K562 (cell line): Measurements from ENCODE around the gene HECW1. TPM values are rescaled to one million over a fixed set of nuclear protein-coding genes. Genes with fewer than 3 reads are reported as not detected.

Experiments used
- ATAC-seq: fragments of 200-7000 bp; cut with Tn5 transposase; 3 replicates; pipeline ENCODE4 v1.9.1; 2020; ENCODE audit warnings: moderate library complexity
- BruUV-seq: library from RNA; stranded (reverse); fragments of 400-500 nt; replicated peaks from 2 replicates; lab custom pipeline; 2021; lab: Mats Ljungman, UMichigan
- CTCF ChIA-PET: fragments of 300-600 bp; formaldehyde crosslinking; extraction: SDS; loops from one replicate; lab custom pipeline; 2021; ENCODE audit warnings: low intra/inter-chr PET ratio; lab: Yijun Ruan, JAX
- POLR2A ChIA-PET: fragments of 300-600, 350-650 bp; sonication (Branson Sonifier 250); formaldehyde crosslinking; extraction: SDS; loops from one replicate; lab custom pipeline; 2021; ENCODE audit warnings: antibody characterized with exemption, inconsistent platforms; lab: Yijun Ruan, JAX
- DNase-seq, 4 experiments: peaks; one replicate each; pipeline versions ENCODE4 v3.0.0 to v3.0.0-alpha.2; 2011 to 2018; ENCODE audit warnings: low spot score in 3 of 4, mixed read lengths in 3 of 4; ENCODE audit errors: extremely low read depth in 1 of 4
- FAIRE-seq: peaks from 2 replicates; lab custom pipeline; 2011; peaks lifted over from hg19 to GRCh38; lab: Jason Lieb, UNC
- H2AFZ ChIP-seq: 2 replicates; pipeline ENCODE4 v1.6.0; 2011; ENCODE audit warnings: low read depth, low read length, control low read depth, inconsistent platforms
- H3K27ac ChIP-seq: fragments of 200-600 bp; 3 replicates; pipeline ENCODE4 v1.8.0; 2011; ENCODE audit warnings: low read depth, mild to moderate bottlenecking, control low read depth, inconsistent platforms, low read length, moderate library complexity, mixed read lengths; ENCODE audit errors: extremely low read depth
- H3K27me3 ChIP-seq, 2 experiments: fragments of 300-600 bp in 1 of 2; 2 replicates in 1 of 2; 3 replicates in 1 of 2; pipeline versions ENCODE4 v1.6.0 to v1.8.0; 2011; ENCODE audit warnings: inconsistent platforms in 2 of 2, low read length in 2 of 2, mild to moderate bottlenecking in 1 of 2, mixed read lengths in 1 of 2, moderate library complexity in 1 of 2; ENCODE audit not compliant: control insufficient read depth in 2 of 2, insufficient read depth in 2 of 2
- H3K36me3 ChIP-seq: fragments of 300-600 bp; 3 replicates; pipeline ENCODE4 v1.8.0; 2011; ENCODE audit warnings: mild to moderate bottlenecking, low read length, inconsistent platforms; ENCODE audit not compliant: control insufficient read depth, insufficient read depth
- H3K4me1 ChIP-seq, 2 experiments: fragments of 200-600 bp in 1 of 2; replicated peaks in 1 of 2; 2 replicates in 1 of 2; 3 replicates in 1 of 2; pipeline versions ENCODE4 v1.5.1 to v1.8.0; 2011; ENCODE audit warnings: inconsistent platforms in 2 of 2, low read length in 2 of 2, mild to moderate bottlenecking in 1 of 2, mixed read lengths in 1 of 2, moderate library complexity in 1 of 2; ENCODE audit not compliant: control insufficient read depth in 2 of 2, insufficient read depth in 2 of 2
- H3K4me2 ChIP-seq: 2 replicates; pipeline ENCODE4 v1.6.1; 2011; ENCODE audit warnings: low read length, control low read depth, inconsistent platforms, mixed read lengths; ENCODE audit not compliant: insufficient read depth
- H3K4me3 ChIP-seq: fragments of 200-600 bp; sonication (generic), shearing (Covaris generic); 2 replicates; pipeline ENCODE4 v1.5.1; 2016; ENCODE audit warnings: control low read depth, inconsistent platforms
- H3K79me2 ChIP-seq: fragments of 200-600 bp; 3 replicates; pipeline ENCODE4 v1.8.0; 2011; ENCODE audit warnings: low read length, inconsistent platforms; ENCODE audit not compliant: control insufficient read depth, insufficient read depth
- H3K9ac ChIP-seq, 2 experiments: 2 replicates each; pipeline versions ENCODE4 v1.6.0 to v1.6.1; 2011; ENCODE audit warnings: low read depth in 2 of 2, low read length in 2 of 2, control low read depth in 1 of 2, inconsistent platforms in 1 of 2, mild to moderate bottlenecking in 1 of 2, mixed read lengths in 1 of 2; ENCODE audit not compliant: insufficient read depth in 1 of 2
- H3K9me1 ChIP-seq: one replicate; pipeline ENCODE4 v1.6.0; 2011; ENCODE audit warnings: inconsistent platforms, mild to moderate bottlenecking, low read length, moderate library complexity; ENCODE audit not compliant: control insufficient read depth, insufficient read depth
- H3K9me3 ChIP-seq: replicated peaks from 2 replicates; pipeline ENCODE4 v1.5.1; 2011; ENCODE audit warnings: low read depth, low read length, inconsistent platforms; ENCODE audit not compliant: control insufficient read depth, insufficient read depth
- H4K20me1 ChIP-seq: replicated peaks from 2 replicates; pipeline ENCODE4 v1.6.1; 2011; ENCODE audit warnings: low read length, inconsistent platforms, mixed read lengths; ENCODE audit not compliant: control insufficient read depth, insufficient read depth
- KDM5B ChIP-seq: fragments of 200-600 bp; sonication (generic); IDR thresholded peaks from 2 replicates; pipeline ENCODE4 v1.6.1; 2012; ENCODE audit warnings: low read depth, mild to moderate bottlenecking, moderate library complexity, low read length, control low read depth, inconsistent platforms; ENCODE audit not compliant: insufficient replicate concordance
- KLF6 ChIP-seq: fragments of 250-450 bp; sonication (Bioruptor Pico); IDR thresholded peaks from 2 replicates; pipeline ENCODE4 v1.4.0; 2020; ENCODE audit warnings: mild to moderate bottlenecking, moderate library complexity, borderline replicate concordance
- MCM2 ChIP-seq: fragments of 450-650 bp; IDR thresholded peaks from 2 replicates; pipeline ENCODE4 v1.6.1; 2017; ENCODE audit warnings: low read depth, mild to moderate bottlenecking
- MEF2A ChIP-seq: IDR thresholded peaks from 2 replicates; pipeline ENCODE4 v1.6.1; 2011; ENCODE audit warnings: low read depth, mild to moderate bottlenecking, low read length, moderate library complexity; ENCODE audit not compliant: control insufficient read depth
- NCOR1 ChIP-seq: fragments of 450-650 bp; IDR thresholded peaks from 2 replicates; pipeline ENCODE4 v1.6.1; 2016; ENCODE audit warnings: mild to moderate bottlenecking, moderate library complexity
- SMARCA5 ChIP-seq: fragments of 450-650 bp; IDR thresholded peaks from 2 replicates; pipeline ENCODE4 v1.6.1; 2016
- TRIM25 ChIP-seq: fragments of 450-650 bp; IDR thresholded peaks from 2 replicates; pipeline ENCODE4 v1.7.0; 2016; ENCODE audit warnings: borderline replicate concordance
- ZBTB11 ChIP-seq, 3 experiments: fragments of 200-800 bp in 1 of 3; fragments of 250-450 bp in 1 of 3; fragments of 450-650 bp in 1 of 3; sonication (Bioruptor Pico) in 1 of 3; sonication (Bioruptor generic) in 1 of 3; formaldehyde crosslinking in 1 of 3; IDR thresholded peaks; 2 replicates each; pipeline versions ENCODE4 v1.6.1 to v1.8.0; 2016 to 2022; ENCODE audit warnings: mild to moderate bottlenecking in 2 of 3, missing genetic modification characterization in 2 of 3, missing compliant biosample characterization in 1 of 3, moderate library complexity in 1 of 3
- WGBS: fragments of 100-300 bp; shearing (Covaris generic); methylation state at CpG from one replicate; pipeline ENCODE4 v1.1.6; 2016; ENCODE audit warnings: low coverage, mixed read lengths; ENCODE audit not compliant: insufficient coverage; ENCODE audit errors: missing lambda C conversion rate; 5-methylcytosine and 5-hydroxymethylcytosine counted together
- in situ Hi-C: fragments of 300-500 bp; cut with MboI; formaldehyde crosslinking; loops from 4 replicates; pipeline ENCODE4 v1.15.0; 2018; ENCODE audit warnings: inconsistent platforms, mixed read lengths
- intact Hi-C: fragments of 100-400 bp; cut with micrococcal nuclease; formaldehyde crosslinking; loops from 2 replicates; pipeline ENCODE4 v1.14.2; 2022
- polyA plus RNA-seq, 8 experiments: library from polyadenylated mRNA; depleted of rRNA in 4 of 8; stranded (reverse) in 5 of 8; unstranded in 3 of 8; fragments of >200 nt; fragmentation: Nextera tagmentation in 2 of 8; fragmentation: Illumina TruSeq in 1 of 8; extraction: Ambion mirVana in 2 of 8; extraction: Trizol in 1 of 8; gene quantifications; 2 replicates each; pipeline versions ENCODE4 v1.2.1 to v1.2.3, GENCODE V29; 2011 to 2014; ENCODE audit warnings: inconsistent platforms in 1 of 8, missing spikeins in 1 of 8
- total RNA-seq, 7 experiments: library from RNA; depleted of rRNA in 6 of 7; stranded (reverse); fragments of >200 nt in 6 of 7; fragmentation: Illumina TruSeq in 2 of 7; extraction: Trizol in 2 of 7; gene quantifications; 2 replicates each; pipeline versions ENCODE4 v1.2.1 to v1.2.3, GENCODE V29; 2011 to 2021; ENCODE audit warnings: low replicate concordance in 1 of 7

The HECW1 gene
- total and polyA plus RNA-seq, 9 of the 15 experiments (the other 6 are each of a cell fraction or from before 2014, with no cell fraction given): 0.07 to 0.31 (median 0.13) TPM; not detected in 4

GRCh38 chr7:43364391-43364790, 251.9 kb downstream of the HECW1 start:
- H3K9me1 ChIP-seq: no peaks in the 10 kb centered on the region
- ChIA-PET CTCF (no interaction called here), POLR2A (interaction anchor here (0.7 kb wide), 1 partner anchor 158 kb away, joined by 3 read pairs; no protein-coding TSS in a partner anchor)
- H3K27ac ChIP-seq: no peak overlapping the region
- no peaks in the 10 kb centered on the region for H3K9me3 ChIP-seq
- FAIRE-seq (no peak), ATAC-seq (peak; percentile 62; the same call in 2 of the 3 replicates), DNase-seq (peak in 1 of 4 experiments; percentile 6)
- H3K79me2 ChIP-seq: no peaks in the 10 kb centered on the region
- H3K4me1 ChIP-seq: no peaks in the 10 kb centered on the region
- H2AFZ ChIP-seq: no peak overlapping the region
- H3K4me3 ChIP-seq: no peak overlapping the region
- peaks cover 2 to 13% of the 10 kb centered on the region in 2 experiments; a peak in 2 of 5 replicates for H3K27me3 ChIP-seq
- H4K20me1 ChIP-seq: no peaks in the 10 kb centered on the region
- in situ Hi-C loops (no loop called here), intact Hi-C loops (no loop called here)
- no peak overlapping the region for H3K9ac ChIP-seq
- no peak overlapping the region for H3K4me2 ChIP-seq
- no TSS peak for BruUV-seq
- 0% methylated on average over 7 of the region's 7 CpGs for WGBS
- no peaks in the 10 kb centered on the region for H3K36me3 ChIP-seq
- TF ChIP-seq NCOR1 (no peak), KDM5B (no peak), ZBTB11 (CRISPR knock-in tag; IDR thresholded peaks at IDR 0.05) (no peak), SMARCA5 (no peak), MCM2 (no peak), MEF2A (no peak), TRIM25 (no peak), KLF6 (CRISPR knock-in tag) (no peak)
